Sciatic nerve (tissue), 2 donors: ENCODE data around the gene VTI1A. TPM values are rescaled to one million over a fixed set of nuclear protein-coding genes. Genes with fewer than 3 reads are reported as not detected.
"Not testable (repeated sequence)": the region's sequence is repeated elsewhere in the genome, so short reads cannot be mapped to it uniquely, and the experiment has no call there.

ENCODE experiments used
- ATAC-seq: fragments of 200-7000 bp; cut with Tn5 transposase; one replicate; pipeline ENCODE4 v1.9.1; 2020; ENCODE audit warnings: mild to moderate bottlenecking, moderate library complexity
- DNase-seq: peaks from one replicate; pipeline ENCODE4 v3.0.0-alpha.2; 2020; ENCODE audit warnings: low spot score
- intact Hi-C: fragments of 100-400 bp; cut with DNase I; formaldehyde crosslinking; loops from one replicate; pipeline ENCODE4 v1.14.2; 2022
- total RNA-seq: library from RNA; stranded (reverse); fragmentation: NEBNext Ultra II Directional; extraction: Animal tissue kit (Norgen Biotek cat#: 25700); gene quantifications from one replicate; pipeline ENCODE4 v1.2.1, GENCODE V29; 2021
- donor health status: DM: no; HTN: no; CAD: no.
- donor health status: DM: no; HTN: no; CAD: no.

The VTI1A gene
- total RNA-seq, 1 donor from 2014 or later: 44.0 TPM

- no peak for DNase-seq
- intact Hi-C loops: no loop called here
- ATAC-seq: no peak
Observed at GRCh38 chr10:112721080-112721698, 274.2 kb downstream of the VTI1A start.

- DNase-seq (no peak), ATAC-seq (no peak)
- intact Hi-C loops: no loop called here
Observed at GRCh38 chr10:112722758-112723157, 275.7 kb downstream of the VTI1A start.

GRCh38 chr10:112723876-112724275 lies 276.9 kb downstream of the VTI1A start:
- intact Hi-C loops: no loop called here
- ATAC-seq (no peak), DNase-seq (no peak)

- intact Hi-C loops: no loop called here
- DNase-seq (no peak), ATAC-seq (no peak)
Observed at GRCh38 chr10:112724404-112724991, 277.5 kb downstream of the VTI1A start.

- no peak for DNase-seq
- ATAC-seq: no peak
- intact Hi-C loops: no loop called here
Observed at GRCh38 chr10:112728118-112728883, 281.3 kb downstream of the VTI1A start.

- ATAC-seq (no peak), DNase-seq (no peak)
- intact Hi-C loops: no loop called here
Observed at GRCh38 chr10:112728997-112729396, 282.0 kb downstream of the VTI1A start.

- DNase-seq, intact Hi-C loops, ATAC-seq: not testable (repeated sequence)
Observed at GRCh38 chr10:112731450-112731849, 284.4 kb downstream of the VTI1A start.

- peak; percentile 92 for ATAC-seq
- intact Hi-C loops: no loop called here
- no peak for DNase-seq
Observed at GRCh38 chr10:112732277-112732921, 285.4 kb downstream of the VTI1A start.

- ATAC-seq: no peak
- no peak for DNase-seq
- intact Hi-C loops: no loop called here
Observed at GRCh38 chr10:112735041-112735695, 288.2 kb downstream of the VTI1A start.

- no peak for ATAC-seq
- intact Hi-C loops: no loop called here
- no peak for DNase-seq
Observed at GRCh38 chr10:112738606-112739591, 291.9 kb downstream of the VTI1A start.

- ATAC-seq (no peak), DNase-seq (no peak)
- intact Hi-C loops: no loop called here
Observed at GRCh38 chr10:112739592-112740353, 292.8 kb downstream of the VTI1A start.

- ATAC-seq (no peak), DNase-seq (no peak)
- intact Hi-C loops: no loop called here
Observed at GRCh38 chr10:112741830-112742402, 294.9 kb downstream of the VTI1A start.

GRCh38 chr10:112744181-112745096 lies 297.4 kb downstream of the VTI1A start:
- no peak for DNase-seq
- intact Hi-C loops: no loop called here
- ATAC-seq: no peak

- intact Hi-C loops: no loop called here
- ATAC-seq: no peak
- no peak for DNase-seq
Observed at GRCh38 chr10:112746329-112746728, 299.3 kb downstream of the VTI1A start.

- ATAC-seq: peak; percentile 55
- DNase-seq: no peak
- intact Hi-C loops: no loop called here
Observed at GRCh38 chr10:112750427-112751167, 303.6 kb downstream of the VTI1A start.

- ATAC-seq (no peak), DNase-seq (no peak)
- intact Hi-C loops: no loop called here
Observed at GRCh38 chr10:112751651-112752050, 304.6 kb downstream of the VTI1A start.
